HepG2 (cell line): ENCODE measurements around the gene DHX8. TPM values are rescaled to one million over a fixed set of nuclear protein-coding genes. Genes with fewer than 3 reads are reported as not detected.

Experiments used
- ELF1 ChIP-seq: sonication (generic); formaldehyde crosslinking; IDR thresholded peaks from 2 replicates; pipeline ENCODE4 v1.4.0; 2020; ENCODE audit warnings: missing genetic modification reagents
- FOSL1 ChIP-seq: sonication (generic); formaldehyde crosslinking; IDR thresholded peaks from 2 replicates; pipeline ENCODE4 v1.9.0; 2021; ENCODE audit warnings: missing genetic modification reagents, borderline replicate concordance
- FOXP1 ChIP-seq, 2 experiments: fragments of 450-650 bp in 1 of 2; IDR thresholded peaks; 2 replicates each; pipeline ENCODE4 v1.6.1; 2017 to 2018; ENCODE audit warnings: antibody characterized with exemption in 1 of 2
- MEF2D ChIP-seq: sonication (generic); formaldehyde crosslinking; IDR thresholded peaks from 2 replicates; pipeline ENCODE4 v1.5.1; 2020; ENCODE audit warnings: mild to moderate bottlenecking, missing genetic modification reagents
- NFE2L2 ChIP-seq: fragments of 150-350 bp; IDR thresholded peaks from 2 replicates; pipeline ENCODE4 v1.6.1; 2014; ENCODE audit warnings: low read length
- PRDM4 ChIP-seq: sonication (generic); formaldehyde crosslinking; IDR thresholded peaks from 2 replicates; pipeline ENCODE4 v1.9.0; 2021; ENCODE audit warnings: missing genetic modification reagents, borderline replicate concordance
- RFXAP ChIP-seq: sonication (generic); formaldehyde crosslinking; IDR thresholded peaks from 2 replicates; pipeline ENCODE4 v1.4.0; 2020; ENCODE audit warnings: missing genetic modification reagents, borderline replicate concordance
- SYNCRIP ChIP-seq: fragments of 200-400 bp; formaldehyde crosslinking; IDR thresholded peaks from 2 replicates; pipeline ENCODE4 v1.6.1; 2018; ENCODE audit warnings: mild to moderate bottlenecking, low read depth, low read length; ENCODE audit not compliant: insufficient read depth
- TGIF2 ChIP-seq: IDR thresholded peaks from 2 replicates; pipeline ENCODE4 v1.6.1; 2016; ENCODE audit warnings: control low read depth, missing compliant biosample characterization
- YY1 ChIP-seq: IDR thresholded peaks from 2 replicates; pipeline ENCODE4 v1.6.1; 2011; ENCODE audit warnings: low read length, low read depth, moderate library complexity, mild to moderate bottlenecking; ENCODE audit not compliant: insufficient read depth, insufficient replicate concordance
- ZSCAN25 ChIP-seq: sonication (generic); formaldehyde crosslinking; IDR thresholded peaks from 2 replicates; pipeline ENCODE4 v1.8.0; 2022; ENCODE audit warnings: mild to moderate bottlenecking, missing genetic modification reagents
- polyA plus RNA-seq, 8 experiments: library from polyadenylated mRNA; depleted of rRNA in 3 of 8; stranded (reverse) in 7 of 8; unstranded in 1 of 8; fragments of >200 nt; fragmentation: Illumina TruSeq in 4 of 8; extraction: Trizol in 4 of 8; gene quantifications; 2 replicates each; pipeline versions ENCODE4 v1.2.1 to v1.2.3, GENCODE V29; 2011 to 2016; ENCODE audit warnings: low read depth in 4 of 8, missing spikeins in 1 of 8, mixed read lengths in 1 of 8; ENCODE audit not compliant: insufficient read depth in 1 of 8
- total RNA-seq, 5 experiments: library from RNA; depleted of rRNA; stranded (reverse); fragments of >200 nt; fragmentation: Illumina TruSeq; extraction: Trizol; gene quantifications; 2 replicates each; pipeline ENCODE4 v1.2.3, GENCODE V29; 2016; ENCODE audit warnings: low read depth in 1 of 5
- TF ChIP-seq, protein P1 (sequence below): sonication (generic); formaldehyde crosslinking; IDR thresholded peaks from 2 replicates; pipeline ENCODE4 v1.4.0; 2020; ENCODE audit warnings: missing genetic modification reagents
- TF ChIP-seq, protein P2 (sequence below): sonication (generic); formaldehyde crosslinking; IDR thresholded peaks from 2 replicates; pipeline ENCODE4 v1.5.0; 2020; ENCODE audit warnings: mild to moderate bottlenecking, missing genetic modification reagents, borderline replicate concordance
- TF ChIP-seq, protein P3 (sequence below): sonication (generic); formaldehyde crosslinking; IDR thresholded peaks from 2 replicates; pipeline ENCODE4 v1.5.1; 2020; ENCODE audit warnings: missing genetic modification reagents, mild to moderate bottlenecking, borderline replicate concordance

DHX8 gene
- total and polyA plus RNA-seq, 2 of the 13 experiments (the other 11 are each of a cell fraction or from before 2014, with no cell fraction given): 24.8 to 48.9 TPM

GRCh38 chr17:43456661-43457361, 27.0 kb upstream of the DHX8 start (continued):
- TF ChIP-seq FOSL1 (CRISPR knock-in tag): no peak
- peak; percentile 92 for TF ChIP-seq ELF1
- TF ChIP-seq, protein P1, sequence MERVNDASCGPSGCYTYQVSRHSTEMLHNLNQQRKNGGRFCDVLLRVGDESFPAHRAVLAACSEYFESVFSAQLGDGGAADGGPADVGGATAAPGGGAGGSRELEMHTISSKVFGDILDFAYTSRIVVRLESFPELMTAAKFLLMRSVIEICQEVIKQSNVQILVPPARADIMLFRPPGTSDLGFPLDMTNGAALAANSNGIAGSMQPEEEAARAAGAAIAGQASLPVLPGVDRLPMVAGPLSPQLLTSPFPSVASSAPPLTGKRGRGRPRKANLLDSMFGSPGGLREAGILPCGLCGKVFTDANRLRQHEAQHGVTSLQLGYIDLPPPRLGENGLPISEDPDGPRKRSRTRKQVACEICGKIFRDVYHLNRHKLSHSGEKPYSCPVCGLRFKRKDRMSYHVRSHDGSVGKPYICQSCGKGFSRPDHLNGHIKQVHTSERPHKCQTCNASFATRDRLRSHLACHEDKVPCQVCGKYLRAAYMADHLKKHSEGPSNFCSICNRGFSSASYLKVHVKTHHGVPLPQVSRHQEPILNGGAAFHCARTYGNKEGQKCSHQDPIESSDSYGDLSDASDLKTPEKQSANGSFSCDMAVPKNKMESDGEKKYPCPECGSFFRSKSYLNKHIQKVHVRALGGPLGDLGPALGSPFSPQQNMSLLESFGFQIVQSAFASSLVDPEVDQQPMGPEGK (CRISPR knock-in tag): peak; percentile 88
- no peak for TF ChIP-seq NFE2L2
- TF ChIP-seq ZSCAN25: peak; percentile 75
- TF ChIP-seq FOXP1 (IDR thresholded peaks at IDR 0.05): peak; percentile 60; the same call in 1 of the 2 replicates
- TF ChIP-seq FOXP1 (CRISPR knock-in tag; IDR thresholded peaks at IDR 0.05): peak; percentile 97
- TF ChIP-seq YY1: peak; percentile 37
- TF ChIP-seq RFXAP: peak; percentile 96
- no peak for TF ChIP-seq SYNCRIP
- peak; percentile 49; the same call in 1 of the 2 replicates for TF ChIP-seq PRDM4 (CRISPR knock-in tag)
- TF ChIP-seq, protein P2, sequence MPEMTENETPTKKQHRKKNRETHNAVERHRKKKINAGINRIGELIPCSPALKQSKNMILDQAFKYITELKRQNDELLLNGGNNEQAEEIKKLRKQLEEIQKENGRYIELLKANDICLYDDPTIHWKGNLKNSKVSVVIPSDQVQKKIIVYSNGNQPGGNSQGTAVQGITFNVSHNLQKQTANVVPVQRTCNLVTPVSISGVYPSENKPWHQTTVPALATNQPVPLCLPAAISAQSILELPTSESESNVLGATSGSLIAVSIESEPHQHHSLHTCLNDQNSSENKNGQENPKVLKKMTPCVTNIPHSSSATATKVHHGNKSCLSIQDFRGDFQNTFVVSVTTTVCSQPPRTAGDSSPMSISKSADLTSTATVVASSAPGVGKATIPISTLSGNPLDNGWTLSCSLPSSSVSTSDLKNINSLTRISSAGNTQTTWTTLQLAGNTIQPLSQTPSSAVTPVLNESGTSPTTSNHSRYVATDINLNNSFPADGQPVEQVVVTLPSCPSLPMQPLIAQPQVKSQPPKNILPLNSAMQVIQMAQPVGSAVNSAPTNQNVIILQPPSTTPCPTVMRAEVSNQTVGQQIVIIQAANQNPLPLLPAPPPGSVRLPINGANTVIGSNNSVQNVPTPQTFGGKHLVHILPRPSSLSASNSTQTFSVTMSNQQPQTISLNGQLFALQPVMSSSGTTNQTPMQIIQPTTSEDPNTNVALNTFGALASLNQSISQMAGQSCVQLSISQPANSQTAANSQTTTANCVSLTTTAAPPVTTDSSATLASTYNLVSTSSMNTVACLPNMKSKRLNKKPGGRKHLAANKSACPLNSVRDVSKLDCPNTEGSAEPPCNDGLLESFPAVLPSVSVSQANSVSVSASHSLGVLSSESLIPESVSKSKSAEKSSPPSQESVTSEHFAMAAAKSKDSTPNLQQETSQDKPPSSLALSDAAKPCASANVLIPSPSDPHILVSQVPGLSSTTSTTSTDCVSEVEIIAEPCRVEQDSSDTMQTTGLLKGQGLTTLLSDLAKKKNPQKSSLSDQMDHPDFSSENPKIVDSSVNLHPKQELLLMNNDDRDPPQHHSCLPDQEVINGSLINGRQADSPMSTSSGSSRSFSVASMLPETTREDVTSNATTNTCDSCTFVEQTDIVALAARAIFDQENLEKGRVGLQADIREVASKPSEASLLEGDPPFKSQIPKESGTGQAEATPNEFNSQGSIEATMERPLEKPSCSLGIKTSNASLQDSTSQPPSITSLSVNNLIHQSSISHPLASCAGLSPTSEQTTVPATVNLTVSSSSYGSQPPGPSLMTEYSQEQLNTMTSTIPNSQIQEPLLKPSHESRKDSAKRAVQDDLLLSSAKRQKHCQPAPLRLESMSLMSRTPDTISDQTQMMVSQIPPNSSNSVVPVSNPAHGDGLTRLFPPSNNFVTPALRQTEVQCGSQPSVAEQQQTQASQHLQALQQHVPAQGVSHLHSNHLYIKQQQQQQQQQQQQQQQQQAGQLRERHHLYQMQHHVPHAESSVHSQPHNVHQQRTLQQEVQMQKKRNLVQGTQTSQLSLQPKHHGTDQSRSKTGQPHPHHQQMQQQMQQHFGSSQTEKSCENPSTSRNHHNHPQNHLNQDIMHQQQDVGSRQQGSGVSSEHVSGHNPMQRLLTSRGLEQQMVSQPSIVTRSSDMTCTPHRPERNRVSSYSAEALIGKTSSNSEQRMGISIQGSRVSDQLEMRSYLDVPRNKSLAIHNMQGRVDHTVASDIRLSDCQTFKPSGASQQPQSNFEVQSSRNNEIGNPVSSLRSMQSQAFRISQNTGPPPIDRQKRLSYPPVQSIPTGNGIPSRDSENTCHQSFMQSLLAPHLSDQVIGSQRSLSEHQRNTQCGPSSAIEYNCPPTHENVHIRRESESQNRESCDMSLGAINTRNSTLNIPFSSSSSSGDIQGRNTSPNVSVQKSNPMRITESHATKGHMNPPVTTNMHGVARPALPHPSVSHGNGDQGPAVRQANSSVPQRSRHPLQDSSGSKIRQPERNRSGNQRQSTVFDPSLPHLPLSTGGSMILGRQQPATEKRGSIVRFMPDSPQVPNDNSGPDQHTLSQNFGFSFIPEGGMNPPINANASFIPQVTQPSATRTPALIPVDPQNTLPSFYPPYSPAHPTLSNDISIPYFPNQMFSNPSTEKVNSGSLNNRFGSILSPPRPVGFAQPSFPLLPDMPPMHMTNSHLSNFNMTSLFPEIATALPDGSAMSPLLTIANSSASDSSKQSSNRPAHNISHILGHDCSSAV: no peak
- peak; percentile 96 for TF ChIP-seq MEF2D (CRISPR knock-in tag)
- TF ChIP-seq TGIF2 (CRISPR knock-in tag): peak; percentile 98
- TF ChIP-seq, protein P3, sequence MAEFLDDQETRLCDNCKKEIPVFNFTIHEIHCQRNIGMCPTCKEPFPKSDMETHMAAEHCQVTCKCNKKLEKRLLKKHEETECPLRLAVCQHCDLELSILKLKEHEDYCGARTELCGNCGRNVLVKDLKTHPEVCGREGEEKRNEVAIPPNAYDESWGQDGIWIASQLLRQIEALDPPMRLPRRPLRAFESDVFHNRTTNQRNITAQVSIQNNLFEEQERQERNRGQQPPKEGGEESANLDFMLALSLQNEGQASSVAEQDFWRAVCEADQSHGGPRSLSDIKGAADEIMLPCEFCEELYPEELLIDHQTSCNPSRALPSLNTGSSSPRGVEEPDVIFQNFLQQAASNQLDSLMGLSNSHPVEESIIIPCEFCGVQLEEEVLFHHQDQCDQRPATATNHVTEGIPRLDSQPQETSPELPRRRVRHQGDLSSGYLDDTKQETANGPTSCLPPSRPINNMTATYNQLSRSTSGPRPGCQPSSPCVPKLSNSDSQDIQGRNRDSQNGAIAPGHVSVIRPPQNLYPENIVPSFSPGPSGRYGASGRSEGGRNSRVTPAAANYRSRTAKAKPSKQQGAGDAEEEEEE (CRISPR knock-in tag): peak; percentile 27; the same call in 1 of the 2 replicates
